GM21528 (cell line): Measurements from ENCODE around the gene RBM25.

Experiments used
- ATAC-seq: cut with Tn5 transposase; IDR thresholded peaks from one replicate; pipeline ENCODE4 v1.9.1; 2021; ENCODE audit warnings: mild to moderate bottlenecking, moderate library complexity; ENCODE audit not compliant: unreplicated experiment, low FRiP score

The RBM25 gene

GRCh38 chr14:73100334-73100733 lies 42.0 kb downstream of the RBM25 start:
- ATAC-seq = no peak

DNA sequence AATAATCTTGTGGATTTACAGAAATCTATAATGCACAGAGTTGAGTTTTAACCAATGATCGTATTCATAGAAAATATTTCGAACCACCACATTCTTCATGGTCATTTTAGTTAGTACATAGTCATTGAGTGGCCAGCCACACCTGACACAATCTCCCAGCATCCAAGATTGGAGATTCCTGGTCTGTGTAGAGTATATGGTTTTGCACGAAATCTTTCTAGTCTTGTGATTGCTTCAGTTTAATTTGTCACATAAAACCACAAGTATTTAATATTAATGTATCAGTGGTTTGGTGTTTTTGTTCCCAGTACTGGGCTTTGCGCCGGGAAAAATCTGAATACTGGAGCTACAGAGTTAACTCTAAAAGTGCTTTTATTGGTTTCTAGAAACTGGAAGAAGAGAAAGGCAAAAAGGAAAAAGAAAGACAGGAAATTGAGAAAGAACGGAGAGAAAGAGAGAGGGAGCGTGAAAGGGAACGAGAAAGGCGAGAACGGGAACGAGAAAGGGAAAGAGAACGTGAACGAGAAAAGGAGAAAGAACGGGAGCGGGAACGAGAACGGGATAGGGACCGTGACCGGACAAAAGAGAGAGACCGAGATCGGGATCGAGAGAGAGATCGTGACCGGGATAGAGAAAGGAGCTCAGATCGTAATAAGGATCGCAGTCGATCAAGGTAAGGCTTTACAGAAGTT lies 44.6 kb downstream of the RBM25 start:
- ATAC-seq = no peak

GRCh38 chr14:73105050-73105449 lies 46.7 kb downstream of the RBM25 start:
- no peak for ATAC-seq

DNA sequence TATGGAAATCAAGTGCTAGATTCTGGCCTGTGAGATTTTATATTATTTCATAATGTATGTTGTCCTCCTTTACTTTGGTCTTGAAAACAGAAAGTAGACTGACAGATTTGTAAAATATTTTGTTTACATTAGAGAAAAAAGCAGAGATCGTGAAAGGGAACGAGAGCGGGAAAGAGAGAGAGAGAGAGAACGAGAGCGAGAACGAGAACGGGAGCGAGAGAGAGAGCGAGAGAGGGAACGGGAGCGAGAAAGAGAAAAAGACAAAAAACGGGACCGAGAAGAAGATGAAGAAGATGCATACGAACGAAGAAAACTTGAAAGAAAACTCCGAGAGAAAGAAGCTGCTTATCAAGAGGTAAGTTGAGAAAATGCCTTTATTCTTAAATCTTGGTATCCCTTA lies 47.4 kb downstream of the RBM25 start:
- ATAC-seq = no peak

- no peak for ATAC-seq
Observed at GRCh38 chr14:73116079-73116665, 57.8 kb downstream of the RBM25 start.

- ATAC-seq = no peak
Observed at GRCh38 chr14:73124180-73124894, 66.0 kb downstream of the RBM25 start.

GRCh38 chr14:73125169-73125588 lies 66.8 kb downstream of the RBM25 start:
- ATAC-seq = no peak

DNA sequence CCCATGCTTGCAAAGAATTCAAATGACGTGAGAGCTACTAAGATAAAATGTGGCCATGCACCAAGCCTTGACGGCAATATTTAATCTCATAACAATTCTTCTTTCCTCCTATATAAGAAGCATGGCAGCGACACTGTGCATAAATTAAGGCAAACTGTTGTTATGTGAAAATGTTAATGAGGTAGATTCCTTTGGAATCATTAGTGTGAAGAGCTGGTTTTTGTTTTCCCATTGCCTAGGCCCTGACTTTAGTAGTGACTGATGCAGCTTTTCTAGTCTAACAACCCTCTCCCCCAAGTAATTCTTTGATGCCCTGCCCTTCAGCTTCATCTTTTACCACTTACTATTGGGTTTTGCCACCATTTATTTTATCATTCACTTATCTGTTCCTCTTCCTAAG lies 67.4 kb downstream of the RBM25 start:
- no peak for ATAC-seq

GRCh38 chr14:73133795-73134194 lies 75.5 kb downstream of the RBM25 start:
- no peak for ATAC-seq

GRCh38 chr14:73136085-73136386 lies 77.7 kb downstream of the RBM25 start:
- ATAC-seq = no peak

DNA sequence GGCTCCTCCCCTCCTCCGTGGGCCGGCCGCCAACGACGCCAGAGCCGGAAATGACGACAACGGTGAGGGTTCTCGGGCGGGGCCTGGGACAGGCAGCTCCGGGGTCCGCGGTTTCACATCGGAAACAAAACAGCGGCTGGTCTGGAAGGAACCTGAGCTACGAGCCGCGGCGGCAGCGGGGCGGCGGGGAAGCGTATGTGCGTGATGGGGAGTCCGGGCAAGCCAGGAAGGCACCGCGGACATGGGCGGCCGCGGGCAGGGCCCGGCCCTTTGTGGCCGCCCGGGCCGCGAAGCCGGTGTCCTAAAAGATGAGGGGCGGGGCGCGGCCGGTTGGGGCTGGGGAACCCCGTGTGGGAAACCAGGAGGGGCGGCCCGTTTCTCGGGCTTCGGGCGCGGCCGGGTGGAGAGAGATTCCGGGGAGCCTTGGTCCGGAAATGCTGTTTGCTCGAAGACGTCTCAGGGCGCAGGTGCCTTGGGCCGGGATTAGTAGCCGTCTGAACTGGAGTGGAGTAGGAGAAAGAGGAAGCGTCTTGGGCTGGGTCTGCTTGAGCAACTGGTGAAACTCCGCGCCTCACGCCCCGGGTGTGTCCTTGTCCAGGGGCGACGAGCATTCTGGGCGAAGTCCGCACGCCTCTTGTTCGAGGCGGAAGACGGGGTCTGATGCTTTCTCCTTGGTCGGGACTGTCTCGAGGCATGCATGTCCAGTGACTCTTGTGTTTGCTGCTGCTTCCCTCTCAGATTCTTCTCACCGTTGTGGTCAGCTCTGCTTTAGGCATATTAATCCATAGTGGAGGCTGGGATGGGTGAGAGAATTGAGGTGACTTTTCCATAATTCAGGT lies 78.3 kb downstream of the RBM25 start, which contains the start of gene PSEN1:
Gene PSEN1 (plus strand): TSS at position 121 of the 839 bp plus-strand sequence. CDS start 11,513 bp downstream, outside the sequence.
- peak; percentile 86 for ATAC-seq

DNA sequence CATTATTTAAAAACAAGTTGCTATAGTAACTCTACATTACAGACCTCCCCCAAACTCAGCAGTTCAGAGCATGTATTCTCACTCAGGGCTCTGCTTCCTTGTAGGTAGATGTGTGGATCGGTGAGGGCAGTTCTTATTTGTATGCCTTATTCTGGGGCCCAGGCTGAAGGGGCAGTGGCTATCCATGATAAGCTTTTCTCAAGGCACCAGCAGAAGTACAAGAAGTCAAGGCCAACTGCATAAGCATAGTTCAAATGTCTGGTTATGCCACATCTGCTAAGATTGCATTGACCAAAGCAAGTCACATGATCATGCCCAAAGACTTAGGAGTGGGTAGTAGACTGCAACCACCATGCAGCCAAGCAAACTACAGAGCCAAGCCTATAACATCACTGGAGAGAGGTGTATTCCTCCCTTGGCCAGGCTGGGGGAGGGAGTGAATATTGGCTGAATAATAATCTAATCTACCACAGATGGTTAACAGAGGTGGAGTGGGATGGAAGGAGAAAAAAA lies 82.5 kb downstream of the RBM25 start:
- no peak for ATAC-seq

- no peak for ATAC-seq
Observed at GRCh38 chr14:73142216-73142615, 83.9 kb downstream of the RBM25 start.

GRCh38 chr14:73143003-73143402 lies 84.7 kb downstream of the RBM25 start:
- no peak for ATAC-seq

GRCh38 chr14:73143617-73144016 lies 85.3 kb downstream of the RBM25 start:
- ATAC-seq = no peak

DNA sequence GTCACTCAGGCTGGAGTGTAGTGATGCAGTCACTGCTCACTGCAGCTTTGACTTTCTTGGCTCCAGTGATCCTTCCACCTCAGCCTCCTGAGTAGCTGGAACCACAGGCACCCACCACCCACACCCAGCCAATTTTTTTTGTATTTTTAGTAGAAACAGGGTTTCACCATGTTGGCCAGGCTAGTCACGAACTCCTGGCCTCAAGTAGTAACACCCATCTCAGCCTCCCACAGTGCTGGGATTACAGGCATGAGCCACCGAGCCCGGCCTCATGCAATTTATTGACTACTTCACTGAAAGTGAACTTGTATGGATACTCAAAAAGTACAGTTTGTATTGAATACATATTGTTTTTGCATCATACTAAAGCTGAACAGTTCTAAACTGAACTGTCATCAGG lies 87.0 kb downstream of the RBM25 start:
- no peak for ATAC-seq

- no peak for ATAC-seq
Observed at GRCh38 chr14:73146111-73146510, 87.8 kb downstream of the RBM25 start.

GRCh38 chr14:73149753-73150152 lies 91.4 kb downstream of the RBM25 start:
- no peak for ATAC-seq

GRCh38 chr14:73153272-73153671 lies 94.9 kb downstream of the RBM25 start:
- no peak for ATAC-seq

DNA sequence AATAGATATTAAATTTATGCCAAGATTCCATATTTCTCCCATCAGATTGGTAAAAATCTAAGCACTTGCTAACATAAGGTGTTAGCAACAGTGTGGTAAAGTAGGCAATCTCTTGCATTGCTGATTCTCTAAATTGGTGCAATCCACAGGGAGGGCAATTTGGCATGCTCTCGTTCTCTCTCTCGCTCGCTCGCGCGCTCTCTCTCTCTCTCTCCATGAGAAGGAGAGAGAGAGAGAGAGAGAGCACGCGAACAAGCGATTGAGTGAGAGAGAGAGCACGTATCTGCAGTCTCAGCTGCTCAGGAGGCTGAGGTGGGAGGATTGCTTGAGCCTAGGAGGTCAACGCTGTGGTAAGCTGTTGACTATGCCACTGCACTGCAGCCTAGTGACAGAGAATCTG lies 103.9 kb downstream of the RBM25 start:
- no peak for ATAC-seq

DNA sequence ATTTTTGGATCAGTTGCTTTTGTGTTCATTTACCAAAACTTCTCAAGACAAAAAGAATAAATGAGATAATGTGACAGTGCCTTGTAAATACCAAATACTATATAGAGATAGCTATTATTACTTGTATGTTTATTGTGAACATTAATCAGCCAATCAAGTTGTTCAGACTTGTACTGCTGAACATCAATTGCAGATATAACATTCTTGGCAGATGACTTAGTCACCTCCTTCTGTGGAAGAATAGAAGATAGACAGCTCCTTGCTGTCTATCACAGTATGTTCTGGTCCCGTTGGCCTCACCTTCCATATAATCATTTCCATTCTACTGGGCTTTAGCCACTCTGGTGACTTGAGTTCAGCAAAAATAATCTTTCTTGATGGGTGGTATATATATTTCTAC lies 108.1 kb downstream of the RBM25 start:
- no peak for ATAC-seq
